Measurements from ENCODE around the gene PACRG. TPM values are rescaled to one million over a fixed set of nuclear protein-coding genes. Genes with fewer than 3 reads are reported as not detected.

PACRG gene
- polyA plus RNA-seq, 1 donor (not counting 4 experiments of a cell fraction or from before 2014, with no cell fraction given) = 0.31 TPM

GRCh38 chr6:163177892-163178420, 450.2 kb downstream of the PACRG start:
- DNase-seq (ENCODE audit: low read depth, low spot score) (no peak), FAIRE-seq (no peak)
- H3K9me3 ChIP-seq (ENCODE audit: control insufficient read depth, low read depth, low read length) = no peaks in the 10 kb centered on the region
- no peaks in the 10 kb centered on the region for H3K36me3 ChIP-seq (ENCODE audit: control insufficient read depth in 2 of 2, extremely low read depth in 1 of 2, insufficient read depth in 2 of 2, low read length in 2 of 2)
- no peaks in the 10 kb centered on the region for H4K20me1 ChIP-seq (ENCODE audit: control insufficient read depth, extremely low read depth, insufficient read depth, low read length)
- H2AFZ ChIP-seq (ENCODE audit: control insufficient read depth, low read length) = no peak overlapping the region
- no peaks in the 10 kb centered on the region for H3K9me1 ChIP-seq (ENCODE audit: control insufficient read depth, extremely low read depth, insufficient read depth, low read length)
- H3K4me2 ChIP-seq (ENCODE audit: control insufficient read depth, extremely low read depth, insufficient read depth, low read depth, low read length) = no peak overlapping the region
- dilution Hi-C loops (cut with MboI; ENCODE audit: extremely low pct_ligation_motif_present, low sequenced_read_pairs) = no loop called here
- no peak overlapping the region for H3K9ac ChIP-seq (ENCODE audit: control insufficient read depth, extremely low read depth, insufficient read depth, low read length)
- H3K79me2 ChIP-seq (ENCODE audit: control insufficient read depth, insufficient read depth, low read length) = no peaks in the 10 kb centered on the region
- H3K4me3 ChIP-seq (ENCODE audit: control insufficient read depth in 2 of 3, extremely low read depth in 1 of 3, insufficient read depth in 2 of 3, low read depth in 1 of 3, low read length in 3 of 3) = no peak overlapping the region
- peaks cover under 1% of the 10 kb centered on the region for H3K27me3 ChIP-seq (ENCODE audit: control insufficient read depth, extremely low read depth, insufficient read depth, low read length)
- H3K4me1 ChIP-seq (ENCODE audit: control insufficient read depth, extremely low read depth, insufficient read depth, low read length) = no peaks in the 10 kb centered on the region
- H3K27ac ChIP-seq (ENCODE audit: control insufficient read depth, insufficient read depth, low read length) = no peak overlapping the region
- no peak for TF ChIP-seq CTCF (optimal IDR thresholded peaks at IDR 0.05 in 1 of 3, IDR thresholded peaks at IDR 0.05 in 1 of 3, conservative IDR thresholded peaks at IDR 0.05 in 1 of 3; ENCODE audit: extremely low read depth in 1 of 3, insufficient read depth in 2 of 3, low read length in 3 of 3)
- TF ChIP-seq EZH2 (IDR thresholded peaks at IDR 0.05; ENCODE audit: low read length) = no peak

DNA sequence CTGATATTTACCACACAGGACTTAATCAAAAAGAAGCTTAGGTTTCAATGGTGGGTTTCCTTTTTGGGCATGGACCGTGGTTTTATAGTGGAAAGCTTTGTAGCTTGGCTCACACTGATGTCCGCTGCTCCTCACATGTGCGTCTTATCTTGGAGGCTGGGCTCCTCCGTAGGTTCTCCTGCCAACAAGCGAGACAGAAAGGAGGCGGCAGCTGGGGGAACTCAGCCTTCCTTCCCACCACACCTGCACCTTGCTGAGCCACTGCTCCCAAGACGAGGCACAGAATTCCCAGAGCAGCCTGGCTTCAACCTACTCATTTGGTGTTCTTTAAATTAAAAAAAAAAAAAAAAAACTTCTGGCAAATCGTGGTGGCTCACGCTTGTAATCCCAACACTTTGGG, 451.3 kb downstream of the PACRG start:
- Histone ChIP-seq H3K27ac (ENCODE audit: control insufficient read depth, insufficient read depth, low read length) (no peak overlapping the region), H3K36me3 (ENCODE audit: control insufficient read depth in 2 of 2, extremely low read depth in 1 of 2, insufficient read depth in 2 of 2, low read length in 2 of 2) (no peaks in the 10 kb centered on the region), H3K9me3 (ENCODE audit: control insufficient read depth, low read depth, low read length) (no peaks in the 10 kb centered on the region), H3K79me2 (ENCODE audit: control insufficient read depth, insufficient read depth, low read length) (no peaks in the 10 kb centered on the region), H3K4me1 (ENCODE audit: control insufficient read depth, extremely low read depth, insufficient read depth, low read length) (no peaks in the 10 kb centered on the region), H2AFZ (ENCODE audit: control insufficient read depth, low read length) (no peak overlapping the region), H3K4me2 (ENCODE audit: control insufficient read depth, extremely low read depth, insufficient read depth, low read depth, low read length) (no peak overlapping the region), H3K27me3 (ENCODE audit: control insufficient read depth, extremely low read depth, insufficient read depth, low read length) (peaks cover 3% of the 10 kb centered on the region), H4K20me1 (ENCODE audit: control insufficient read depth, extremely low read depth, insufficient read depth, low read length) (no peaks in the 10 kb centered on the region), H3K4me3 (ENCODE audit: control insufficient read depth in 2 of 3, extremely low read depth in 1 of 3, insufficient read depth in 2 of 3, low read depth in 1 of 3, low read length in 3 of 3) (no peak overlapping the region), H3K9ac (ENCODE audit: control insufficient read depth, extremely low read depth, insufficient read depth, low read length) (no peak overlapping the region), H3K9me1 (ENCODE audit: control insufficient read depth, extremely low read depth, insufficient read depth, low read length) (no peaks in the 10 kb centered on the region)
- TF ChIP-seq EZH2 (IDR thresholded peaks at IDR 0.05; ENCODE audit: low read length) (no peak), CTCF (optimal IDR thresholded peaks at IDR 0.05 in 1 of 3, IDR thresholded peaks at IDR 0.05 in 1 of 3, conservative IDR thresholded peaks at IDR 0.05 in 1 of 3; ENCODE audit: extremely low read depth in 1 of 3, insufficient read depth in 2 of 3, low read length in 3 of 3) (no peak)
- DNase-seq (ENCODE audit: low read depth, low spot score) (no peak), FAIRE-seq (no peak)
- dilution Hi-C loops (cut with MboI; ENCODE audit: extremely low pct_ligation_motif_present, low sequenced_read_pairs) = no loop called here
